HG03469 (cell line): ENCODE results near the gene LHFPL5.

Experiments used
- ATAC-seq: cut with Tn5 transposase; IDR thresholded peaks from one replicate; pipeline ENCODE4 v1.9.1; 2021; ENCODE audit warnings: mild to moderate bottlenecking, moderate library complexity, moderate number of reproducible peaks; ENCODE audit not compliant: unreplicated experiment

LHFPL5 gene

GRCh38 chr6:35804996-35805736 lies at the start of gene LHFPL5:
Gene LHFPL5, plus strand, starts transcription at chr6:35805352. Its CDS starts 319 bp downstream, at chr6:35805671.
- ATAC-seq: no peak

GRCh38 chr6:35757456-35758123 lies 47.6 kb upstream of the LHFPL5 start:
- ATAC-seq: no peak

- ATAC-seq: no peak
Measured at GRCh38 chr6:35759426-35759825, 45.7 kb upstream of the LHFPL5 start.

GRCh38 chr6:35765739-35766138 lies 39.4 kb upstream of the LHFPL5 start:
- no peak for ATAC-seq

- no peak for ATAC-seq
Measured at GRCh38 chr6:35769211-35769610, 35.9 kb upstream of the LHFPL5 start.

GRCh38 chr6:35771343-35771627 lies 33.9 kb upstream of the LHFPL5 start:
- ATAC-seq: no peak

- ATAC-seq: no peak
Measured at GRCh38 chr6:35774116-35774794, 30.9 kb upstream of the LHFPL5 start.

- ATAC-seq: no peak
Measured at GRCh38 chr6:35775031-35775430, 30.1 kb upstream of the LHFPL5 start.

- no peak for ATAC-seq
Measured at GRCh38 chr6:35776364-35777215, 28.6 kb upstream of the LHFPL5 start, which contains the start of gene CLPSL2. Gene CLPSL2, plus strand, starts transcription at chr6:35776598. Its CDS starts 21 bp downstream, at chr6:35776619.

GRCh38 chr6:35777356-35778102 lies 27.6 kb upstream of the LHFPL5 start:
- ATAC-seq: no peak

GRCh38 chr6:35778437-35778836 lies 26.7 kb upstream of the LHFPL5 start:
- no peak for ATAC-seq

GRCh38 chr6:35780719-35781118 lies 24.4 kb upstream of the LHFPL5 start, which contains the start of gene CLPSL1:
Gene CLPSL1, plus strand, starts transcription at chr6:35781019. Its CDS starts 92 bp downstream, at chr6:35781111.
- ATAC-seq: no peak

- ATAC-seq: no peak
Measured at GRCh38 chr6:35781290-35781689, 23.9 kb upstream of the LHFPL5 start.

- ATAC-seq: no peak
Measured at GRCh38 chr6:35782424-35782823, 22.7 kb upstream of the LHFPL5 start.

GRCh38 chr6:35784200-35784599 lies 21.0 kb upstream of the LHFPL5 start:
- ATAC-seq: no peak

- no peak for ATAC-seq
Measured at GRCh38 chr6:35786272-35786671, 18.9 kb upstream of the LHFPL5 start.

GRCh38 chr6:35786810-35787209 lies 18.3 kb upstream of the LHFPL5 start:
- no peak for ATAC-seq

- ATAC-seq: no peak
Measured at GRCh38 chr6:35787266-35788218, 17.6 kb upstream of the LHFPL5 start.

- ATAC-seq: no peak
Measured at GRCh38 chr6:35788423-35788982, 16.6 kb upstream of the LHFPL5 start.
